SK-N-SH treated with all-trans-retinoic acid at 6 μM for 48 hours (cell line): ENCODE data around the gene TMEM184A.
A peak's percentile ranks its signal among the peaks of the same experiment; 100 is the strongest.

ENCODE experiments used
- ATAC-seq: fragments of 200-7000 bp; cut with Tn5 transposase; 3 replicates; pipeline ENCODE4 v1.9.1; 2020; ENCODE audit warnings: mild to moderate bottlenecking, moderate library complexity
- ARNTL ChIP-seq: fragments of 450-650 bp; formaldehyde crosslinking; IDR thresholded peaks from 2 replicates; pipeline ENCODE4 v1.5.0; 2020; ENCODE audit warnings: low read depth, mild to moderate bottlenecking, moderate library complexity, borderline replicate concordance
- BACH2 ChIP-seq: fragments of 250-450 bp; sonication (Bioruptor Pico); IDR thresholded peaks from 2 replicates; pipeline ENCODE4 v1.9.0; 2021; ENCODE audit warnings: mild to moderate bottlenecking, borderline replicate concordance
- CREB5 ChIP-seq: fragments of 250-450 bp; sonication (Bioruptor Pico); IDR thresholded peaks from 2 replicates; pipeline ENCODE4 v1.5.1; 2020; ENCODE audit warnings: low read depth, mild to moderate bottlenecking, moderate library complexity
- CSDC2 ChIP-seq: fragments of 250-450 bp; sonication (Bioruptor Pico); IDR thresholded peaks from 2 replicates; pipeline ENCODE4 v1.5.0; 2020; ENCODE audit warnings: mild to moderate bottlenecking, moderate library complexity
- CSRNP3 ChIP-seq: fragments of 250-450 bp; sonication (Bioruptor Pico); IDR thresholded peaks from 2 replicates; pipeline ENCODE4 v1.5.1; 2021; ENCODE audit warnings: mild to moderate bottlenecking, moderate library complexity
- ESRRG ChIP-seq: fragments of 250-450 bp; sonication (Bioruptor Pico); IDR thresholded peaks from 2 replicates; pipeline ENCODE4 v1.6.1; 2021; ENCODE audit warnings: mild to moderate bottlenecking
- GLIS3 ChIP-seq: fragments of 250-450 bp; sonication (Bioruptor Pico); IDR thresholded peaks from 2 replicates; pipeline ENCODE4 v1.5.0; 2020; ENCODE audit warnings: mild to moderate bottlenecking, moderate library complexity
- OSR1 ChIP-seq: fragments of 250-450 bp; sonication (Bioruptor Pico); IDR thresholded peaks from 2 replicates; pipeline ENCODE4 v1.8.0; 2022; ENCODE audit warnings: moderate library complexity, mild to moderate bottlenecking, inconsistent platforms
- PATZ1 ChIP-seq: fragments of 250-450 bp; sonication (Bioruptor Pico); IDR thresholded peaks from 2 replicates; pipeline ENCODE4 v1.8.0; 2020; ENCODE audit warnings: mild to moderate bottlenecking, moderate library complexity, borderline replicate concordance
- PPARA ChIP-seq: fragments of 250-450 bp; sonication (Bioruptor Pico); IDR thresholded peaks from 2 replicates; pipeline ENCODE4 v1.5.0; 2020; ENCODE audit warnings: mild to moderate bottlenecking, borderline replicate concordance
- RARB ChIP-seq: fragments of 250-450 bp; sonication (Bioruptor Pico); IDR thresholded peaks from 2 replicates; pipeline ENCODE4 v1.8.0; 2021; ENCODE audit warnings: mild to moderate bottlenecking, moderate library complexity
- SNAI2 ChIP-seq: fragments of 250-450 bp; sonication (Bioruptor Pico); IDR thresholded peaks from 2 replicates; pipeline ENCODE4 v1.5.0; 2020; ENCODE audit warnings: mild to moderate bottlenecking, moderate library complexity
- TCF4 ChIP-seq: fragments of 250-450 bp; sonication (Bioruptor Pico); IDR thresholded peaks from 2 replicates; pipeline ENCODE4 v1.8.0; 2021; ENCODE audit warnings: mild to moderate bottlenecking, moderate library complexity, borderline replicate concordance
- TOX ChIP-seq: fragments of 250-450 bp; sonication (Bioruptor Pico); IDR thresholded peaks from 2 replicates; pipeline ENCODE4 v1.8.0; 2021; ENCODE audit warnings: mild to moderate bottlenecking, moderate library complexity, borderline replicate concordance
- ZC3H10 ChIP-seq: fragments of 250-450 bp; sonication (Bioruptor Pico); IDR thresholded peaks from 2 replicates; pipeline ENCODE4 v1.5.1; 2021; ENCODE audit warnings: mild to moderate bottlenecking, moderate library complexity
- ZFP3 ChIP-seq: fragments of 250-450 bp; sonication (Bioruptor Pico); IDR thresholded peaks from 2 replicates; pipeline ENCODE4 v1.5.0; 2020; ENCODE audit warnings: mild to moderate bottlenecking, moderate library complexity
- ZFP30 ChIP-seq: fragments of 450-650 bp; formaldehyde crosslinking; IDR thresholded peaks from 2 replicates; pipeline ENCODE4 v1.5.0; 2022; ENCODE audit warnings: mild to moderate bottlenecking, moderate library complexity
- ZNF565 ChIP-seq: fragments of 450-650 bp; formaldehyde crosslinking; conservative IDR thresholded peaks from 2 replicates; pipeline ENCODE4 v1.5.0; 2020; ENCODE audit warnings: low read depth, mild to moderate bottlenecking, moderate library complexity
- ZNF70 ChIP-seq: fragments of 450-650 bp; formaldehyde crosslinking; IDR thresholded peaks from 2 replicates; pipeline ENCODE4 v1.5.0; 2020; ENCODE audit warnings: mild to moderate bottlenecking, moderate library complexity
- TF ChIP-seq, protein P1 (sequence below): fragments of 250-450 bp; sonication (Bioruptor Pico); IDR thresholded peaks from 2 replicates; pipeline ENCODE4 v1.8.0; 2021; ENCODE audit warnings: low read depth, mild to moderate bottlenecking, moderate library complexity, borderline replicate concordance
- TF ChIP-seq, protein P2 (sequence below): fragments of 250-450 bp; sonication (Bioruptor Pico); IDR thresholded peaks from 2 replicates; pipeline ENCODE4 v1.5.0; 2020; ENCODE audit warnings: mild to moderate bottlenecking, moderate library complexity

The TMEM184A gene

DNA sequence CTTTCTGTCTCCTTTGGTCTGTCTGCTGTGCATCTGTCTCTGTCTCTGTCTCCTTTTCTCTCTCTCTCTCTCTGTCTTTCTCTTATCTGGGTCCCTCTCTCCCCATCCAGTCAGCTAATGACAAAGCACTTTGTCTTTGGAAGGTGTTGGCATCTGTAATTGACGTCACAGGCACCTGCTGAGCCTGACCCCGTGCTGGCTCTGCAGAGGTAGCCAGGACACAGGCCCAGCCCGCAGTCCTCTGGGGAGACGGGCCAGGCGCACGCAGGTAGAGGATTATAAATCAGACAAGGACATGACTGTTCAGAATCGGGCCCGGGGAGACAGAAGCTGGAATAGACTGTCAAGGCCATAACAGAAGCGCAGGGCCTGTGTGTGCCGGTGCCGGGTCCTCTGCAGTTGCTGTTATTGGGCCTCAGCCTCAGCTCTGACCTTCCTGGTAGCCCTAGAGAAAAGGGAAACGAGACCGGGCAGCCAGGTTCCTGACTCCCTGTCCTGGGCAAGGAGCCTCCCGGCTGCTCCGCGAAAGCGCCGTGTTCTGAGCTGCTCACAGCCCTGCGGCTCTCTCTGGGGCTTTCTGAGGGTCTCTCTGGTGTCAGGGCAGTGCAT, 24.5 kb upstream of the TMEM184A start:
- no peak for ATAC-seq
- TF ChIP-seq ZNF70 (CRISPR knock-in tag) (no peak), BACH2 (CRISPR knock-in tag) (no peak)

DNA sequence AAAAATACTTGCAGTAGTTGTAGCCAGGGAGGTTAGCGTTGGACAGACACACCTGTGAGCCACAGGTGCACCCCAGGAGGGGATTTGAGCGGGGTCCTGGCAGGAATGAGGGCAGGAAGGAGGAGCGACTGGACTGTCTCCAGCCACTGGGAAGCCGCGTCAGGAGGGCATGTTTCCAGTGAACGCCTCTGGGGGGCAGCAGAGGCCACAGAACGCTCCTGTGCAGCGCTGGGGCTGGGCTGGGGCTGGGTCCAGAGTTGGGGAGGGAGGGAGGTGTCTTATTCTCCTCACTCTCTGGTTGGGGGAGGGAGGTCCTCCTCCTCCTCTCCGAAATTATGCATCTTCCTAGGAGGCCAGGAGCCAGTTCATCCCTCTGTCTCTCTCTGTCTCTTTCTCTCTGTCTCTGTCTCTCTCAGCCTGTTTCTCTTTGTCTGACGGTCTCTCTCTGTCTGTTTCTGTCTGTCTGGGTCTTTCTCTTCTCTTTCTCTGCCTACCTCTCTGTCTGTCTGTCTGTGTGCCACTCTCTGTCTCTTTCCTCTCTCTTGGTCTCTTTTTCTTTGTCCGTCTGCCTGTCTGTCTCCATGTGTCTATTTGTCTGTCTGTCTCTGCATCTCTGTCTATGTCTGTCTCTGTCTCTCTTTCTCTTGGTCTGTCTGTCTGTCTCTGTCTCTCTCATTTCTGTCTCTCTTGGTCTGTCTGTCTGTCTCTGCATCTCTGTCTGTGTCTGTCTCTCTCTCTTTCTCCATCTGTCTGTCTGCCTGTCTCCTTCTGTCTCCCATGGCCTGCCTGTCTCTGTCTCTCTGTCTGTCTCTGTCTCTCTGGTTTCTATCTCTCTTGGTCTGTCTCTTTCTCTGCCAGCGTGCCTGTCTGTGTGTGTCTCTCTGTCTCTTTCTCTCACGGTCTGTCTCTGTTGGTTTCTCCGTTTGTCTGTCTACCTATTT, 23.7 kb upstream of the TMEM184A start:
- TF ChIP-seq SNAI2 (CRISPR knock-in tag) = no peak
- TF ChIP-seq CSRNP3 = no peak
- no peak for TF ChIP-seq PPARA
- TF ChIP-seq CSDC2 (CRISPR knock-in tag) = no peak
- TF ChIP-seq ARNTL (CRISPR knock-in tag) = no peak
- TF ChIP-seq PATZ1 (CRISPR knock-in tag) = no peak
- TF ChIP-seq ZFP3 = no peak
- no peak for TF ChIP-seq ZNF70 (CRISPR knock-in tag)
- no peak for TF ChIP-seq ZC3H10 (CRISPR knock-in tag)
- no peak for TF ChIP-seq RARB (CRISPR knock-in tag)
- TF ChIP-seq, protein P1, sequence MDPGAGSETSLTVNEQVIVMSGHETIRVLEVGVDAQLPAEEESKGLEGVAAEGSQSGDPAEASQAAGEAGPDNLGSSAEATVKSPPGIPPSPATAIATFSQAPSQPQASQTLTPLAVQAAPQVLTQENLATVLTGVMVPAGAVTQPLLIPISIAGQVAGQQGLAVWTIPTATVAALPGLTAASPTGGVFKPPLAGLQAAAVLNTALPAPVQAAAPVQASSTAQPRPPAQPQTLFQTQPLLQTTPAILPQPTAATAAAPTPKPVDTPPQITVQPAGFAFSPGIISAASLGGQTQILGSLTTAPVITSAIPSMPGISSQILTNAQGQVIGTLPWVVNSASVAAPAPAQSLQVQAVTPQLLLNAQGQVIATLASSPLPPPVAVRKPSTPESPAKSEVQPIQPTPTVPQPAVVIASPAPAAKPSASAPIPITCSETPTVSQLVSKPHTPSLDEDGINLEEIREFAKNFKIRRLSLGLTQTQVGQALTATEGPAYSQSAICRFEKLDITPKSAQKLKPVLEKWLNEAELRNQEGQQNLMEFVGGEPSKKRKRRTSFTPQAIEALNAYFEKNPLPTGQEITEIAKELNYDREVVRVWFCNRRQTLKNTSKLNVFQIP (CRISPR knock-in tag) = no peak
- TF ChIP-seq, protein P2, sequence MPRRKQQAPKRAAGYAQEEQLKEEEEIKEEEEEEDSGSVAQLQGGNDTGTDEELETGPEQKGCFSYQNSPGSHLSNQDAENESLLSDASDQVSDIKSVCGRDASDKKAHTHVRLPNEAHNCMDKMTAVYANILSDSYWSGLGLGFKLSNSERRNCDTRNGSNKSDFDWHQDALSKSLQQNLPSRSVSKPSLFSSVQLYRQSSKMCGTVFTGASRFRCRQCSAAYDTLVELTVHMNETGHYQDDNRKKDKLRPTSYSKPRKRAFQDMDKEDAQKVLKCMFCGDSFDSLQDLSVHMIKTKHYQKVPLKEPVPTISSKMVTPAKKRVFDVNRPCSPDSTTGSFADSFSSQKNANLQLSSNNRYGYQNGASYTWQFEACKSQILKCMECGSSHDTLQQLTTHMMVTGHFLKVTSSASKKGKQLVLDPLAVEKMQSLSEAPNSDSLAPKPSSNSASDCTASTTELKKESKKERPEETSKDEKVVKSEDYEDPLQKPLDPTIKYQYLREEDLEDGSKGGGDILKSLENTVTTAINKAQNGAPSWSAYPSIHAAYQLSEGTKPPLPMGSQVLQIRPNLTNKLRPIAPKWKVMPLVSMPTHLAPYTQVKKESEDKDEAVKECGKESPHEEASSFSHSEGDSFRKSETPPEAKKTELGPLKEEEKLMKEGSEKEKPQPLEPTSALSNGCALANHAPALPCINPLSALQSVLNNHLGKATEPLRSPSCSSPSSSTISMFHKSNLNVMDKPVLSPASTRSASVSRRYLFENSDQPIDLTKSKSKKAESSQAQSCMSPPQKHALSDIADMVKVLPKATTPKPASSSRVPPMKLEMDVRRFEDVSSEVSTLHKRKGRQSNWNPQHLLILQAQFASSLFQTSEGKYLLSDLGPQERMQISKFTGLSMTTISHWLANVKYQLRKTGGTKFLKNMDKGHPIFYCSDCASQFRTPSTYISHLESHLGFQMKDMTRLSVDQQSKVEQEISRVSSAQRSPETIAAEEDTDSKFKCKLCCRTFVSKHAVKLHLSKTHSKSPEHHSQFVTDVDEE (CRISPR knock-in tag) = no peak
- no peak for TF ChIP-seq ZFP30 (CRISPR knock-in tag)
- no peak for TF ChIP-seq TOX (CRISPR knock-in tag)
- no peak for TF ChIP-seq OSR1 (CRISPR knock-in tag)
- TF ChIP-seq, all 23 proteins: peak for 0
- ATAC-seq = peak; percentile 98

DNA sequence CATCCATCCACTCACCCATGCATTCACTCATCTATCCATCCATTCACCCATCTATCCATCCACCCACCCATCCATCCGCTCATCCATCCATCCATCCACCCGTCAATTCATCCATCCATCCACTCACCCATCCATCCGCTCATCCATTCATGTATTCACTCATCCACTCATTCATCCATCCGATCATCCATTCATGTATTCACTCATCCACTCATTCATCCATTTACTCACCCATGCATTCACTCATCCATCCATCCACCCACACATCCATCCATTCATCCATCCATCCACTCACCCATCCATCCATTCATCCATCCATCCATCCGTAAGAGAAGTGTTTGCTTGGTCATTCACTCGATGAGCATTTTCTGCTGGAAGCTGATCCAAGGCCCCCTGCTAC, 22.5 kb upstream of the TMEM184A start:
- ATAC-seq = no peak
- TF ChIP-seq ZNF565 (CRISPR knock-in tag) (no peak), BACH2 (CRISPR knock-in tag) (no peak), SNAI2 (CRISPR knock-in tag) (no peak), TCF4 (CRISPR knock-in tag) (no peak), ARNTL (CRISPR knock-in tag) (no peak), TOX (CRISPR knock-in tag) (no peak), ESRRG (CRISPR knock-in tag) (no peak), RARB (CRISPR knock-in tag) (no peak), CSDC2 (CRISPR knock-in tag) (no peak), ZC3H10 (CRISPR knock-in tag) (no peak), CREB5 (CRISPR knock-in tag) (no peak), PPARA (no peak), GLIS3 (CRISPR knock-in tag) (no peak)
